ENCODE results near the gene CNOT3.

GRCh38 chr19:54196536-54196935 lies 59.0 kb downstream of the CNOT3 start:
- TF ChIP-seq POLR2A (IDR thresholded peaks at IDR 0.05; ENCODE audit: low read length) (no peak), GATA1 (IDR thresholded peaks at IDR 0.05; ENCODE audit: low read depth, low read length) (no peak)
